Panc1 (cell line): ENCODE data around the gene NOC2L. TPM values are rescaled to one million over a fixed set of nuclear protein-coding genes. Genes with fewer than 3 reads are reported as not detected.

Experiments
- ATAC-seq: fragments of 200-7000 bp; cut with Tn5 transposase; 2 replicates; pipeline ENCODE4 v1.9.1; 2020; ENCODE audit warnings: mild to moderate bottlenecking, moderate library complexity
- BruUV-seq: library from RNA; stranded (reverse); fragments of 400-500 nt; replicated peaks from 2 replicates; lab custom pipeline; 2021; lab: Mats Ljungman, UMichigan
- CTCF ChIA-PET: fragments of 300-600 bp; sonication (Branson Sonifier 250); formaldehyde crosslinking; loops from one replicate; lab custom pipeline; 2022; ENCODE audit warnings: antibody characterized with exemption; lab: Charles Lee
- POLR2A ChIA-PET: fragments of 300-600 bp; sonication (Branson Sonifier 250); formaldehyde crosslinking; loops from one replicate; lab custom pipeline; 2022; ENCODE audit warnings: antibody characterized with exemption; lab: Charles Lee
- DNase-seq: peaks from one replicate; pipeline ENCODE4 v3.0.0-alpha.2; 2010; ENCODE audit warnings: low read depth, low spot score
- H3K27ac ChIP-seq: 2 replicates; pipeline ENCODE4 v1.5.1; 2011; ENCODE audit warnings: mild to moderate bottlenecking, low read length, inconsistent platforms
- H3K27me3 ChIP-seq: fragments of 200-500 bp; sonication (Bioruptor generic); 2 replicates; pipeline ENCODE4 v1.6.0; 2014; ENCODE audit warnings: low read length, inconsistent platforms; ENCODE audit not compliant: control insufficient read depth, insufficient read depth
- H3K36me3 ChIP-seq: fragments of 200-500 bp; sonication (Bioruptor generic); 2 replicates; pipeline ENCODE4 v1.5.1; 2014; ENCODE audit warnings: inconsistent platforms, mild to moderate bottlenecking, low read length, moderate library complexity; ENCODE audit not compliant: control insufficient read depth, insufficient read depth
- H3K4me1 ChIP-seq: 2 replicates; pipeline ENCODE4 v1.5.1; 2011; ENCODE audit warnings: inconsistent platforms, mild to moderate bottlenecking, low read length, moderate library complexity; ENCODE audit not compliant: control insufficient read depth, insufficient read depth
- H3K4me3 ChIP-seq, 2 experiments: 2 replicates each; pipeline ENCODE4 v1.5.1; 2011 to 2012; ENCODE audit warnings: low read depth in 2 of 2, low read length in 2 of 2, mild to moderate bottlenecking in 2 of 2, inconsistent platforms in 1 of 2, moderate library complexity in 1 of 2
- H3K9me3 ChIP-seq: fragments of 200-500 bp; sonication (Bioruptor generic); 2 replicates; pipeline ENCODE4 v1.5.1; 2014; ENCODE audit warnings: low read depth, mild to moderate bottlenecking, inconsistent platforms, low read length, moderate library complexity; ENCODE audit not compliant: control insufficient read depth, insufficient read depth
- CTCF ChIP-seq: fragments of 450-650 bp; IDR thresholded peaks from 2 replicates; pipeline ENCODE4 v1.5.1; 2017; ENCODE audit warnings: mild to moderate bottlenecking
- POLR2AphosphoS5 ChIP-seq: IDR thresholded peaks from 2 replicates; pipeline ENCODE4 v1.6.1; 2012; ENCODE audit warnings: mild to moderate bottlenecking, low read depth, low read length, moderate library complexity
- SIN3A ChIP-seq: IDR thresholded peaks from 2 replicates; pipeline ENCODE4 v1.6.1; 2012; ENCODE audit warnings: low read depth, mild to moderate bottlenecking, low read length, moderate library complexity, borderline replicate concordance; ENCODE audit not compliant: insufficient read depth
- TCF7L2 ChIP-seq: IDR thresholded peaks from 2 replicates; pipeline ENCODE4 v1.6.1; 2011; ENCODE audit warnings: mild to moderate bottlenecking, low read depth, low read length, inconsistent platforms
- in situ Hi-C: cut with HindIII; loops from 2 replicates; pipeline ENCODE4 v1.10.0; 2016; ENCODE audit warnings: low sequenced_read_pairs, low pct_unique_long_range_greater_than_20kb
- intact Hi-C: fragments of 100-400 bp; cut with micrococcal nuclease; formaldehyde crosslinking; loops from one replicate; pipeline ENCODE4 v1.10.0; 2022; ENCODE audit not compliant: unreplicated experiment
- total RNA-seq: library from RNA; stranded (reverse); gene quantifications from one replicate; pipeline ENCODE4 v1.2.1, GENCODE V29; 2021; ENCODE audit not compliant: unreplicated experiment
- TF ChIP-seq, protein P1 (sequence below), 2 experiments: IDR thresholded peaks; 2 replicates each; pipeline ENCODE4 v1.6.1; 2011 to 2012; ENCODE audit warnings: low read depth in 2 of 2, control low read depth in 1 of 2, low read length in 1 of 2, mild to moderate bottlenecking in 1 of 2, moderate library complexity in 1 of 2; ENCODE audit not compliant: insufficient read depth in 1 of 2

Gene NOC2L
- total RNA-seq, 1 experiment from 2014 or later, result 193 TPM

DNA sequence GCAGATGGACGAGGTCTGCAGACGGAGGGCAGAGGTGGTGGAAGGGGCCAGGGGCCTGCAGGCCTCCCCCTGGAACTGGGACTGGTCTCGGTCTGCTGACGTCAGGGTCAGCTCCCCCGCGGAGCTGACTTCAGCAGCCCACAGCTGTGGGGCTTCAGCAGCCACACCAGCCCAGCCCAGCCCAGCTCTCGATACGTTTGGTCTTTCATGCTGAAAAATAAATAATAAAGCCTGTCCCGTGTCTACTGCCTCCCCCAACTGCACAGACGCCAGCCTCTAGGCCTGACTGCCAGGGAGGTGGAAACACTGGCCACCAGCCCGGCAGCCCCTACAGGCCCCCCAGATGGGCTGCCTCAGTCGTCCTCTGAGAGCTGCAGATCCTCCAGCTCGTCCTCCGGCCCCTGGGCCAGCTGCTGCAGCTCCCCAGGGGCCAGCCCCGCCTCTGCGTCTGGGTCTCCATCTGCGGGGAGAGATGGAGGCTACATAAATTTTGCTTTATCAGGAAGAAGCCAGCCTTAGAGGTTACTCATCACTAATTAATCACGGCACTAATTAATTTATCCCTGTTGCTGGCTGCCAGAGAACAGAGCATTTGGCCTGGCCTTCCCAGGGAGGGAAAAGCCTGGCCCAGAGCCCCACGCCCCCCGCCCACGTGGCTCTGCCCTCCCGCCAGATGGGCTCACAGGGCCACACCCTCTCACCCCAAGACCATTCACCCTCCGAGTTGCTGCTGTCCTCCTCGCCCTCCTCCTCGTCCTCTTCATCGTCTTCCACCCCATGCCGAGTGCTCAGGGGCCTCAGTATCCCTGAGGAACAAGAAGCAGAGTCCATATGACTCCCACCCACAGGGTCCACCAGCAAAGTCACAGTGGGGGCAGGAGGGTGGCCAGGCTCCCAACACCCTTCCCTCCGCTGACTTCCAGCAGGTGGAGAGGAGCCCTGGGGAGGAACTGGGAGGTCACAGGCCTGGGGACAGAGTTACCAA lies 14.4 kb downstream of the NOC2L start:
- TF ChIP-seq SIN3A (0 out of 2 replicates have a peak, but pooled peaks have one; percentile 33), CTCF (no peak), POLR2AphosphoS5 (peak; percentile 29), TCF7L2 (peak; percentile 21; the same call in 1 of the 2 replicates)
- TF ChIP-seq, protein P1, sequence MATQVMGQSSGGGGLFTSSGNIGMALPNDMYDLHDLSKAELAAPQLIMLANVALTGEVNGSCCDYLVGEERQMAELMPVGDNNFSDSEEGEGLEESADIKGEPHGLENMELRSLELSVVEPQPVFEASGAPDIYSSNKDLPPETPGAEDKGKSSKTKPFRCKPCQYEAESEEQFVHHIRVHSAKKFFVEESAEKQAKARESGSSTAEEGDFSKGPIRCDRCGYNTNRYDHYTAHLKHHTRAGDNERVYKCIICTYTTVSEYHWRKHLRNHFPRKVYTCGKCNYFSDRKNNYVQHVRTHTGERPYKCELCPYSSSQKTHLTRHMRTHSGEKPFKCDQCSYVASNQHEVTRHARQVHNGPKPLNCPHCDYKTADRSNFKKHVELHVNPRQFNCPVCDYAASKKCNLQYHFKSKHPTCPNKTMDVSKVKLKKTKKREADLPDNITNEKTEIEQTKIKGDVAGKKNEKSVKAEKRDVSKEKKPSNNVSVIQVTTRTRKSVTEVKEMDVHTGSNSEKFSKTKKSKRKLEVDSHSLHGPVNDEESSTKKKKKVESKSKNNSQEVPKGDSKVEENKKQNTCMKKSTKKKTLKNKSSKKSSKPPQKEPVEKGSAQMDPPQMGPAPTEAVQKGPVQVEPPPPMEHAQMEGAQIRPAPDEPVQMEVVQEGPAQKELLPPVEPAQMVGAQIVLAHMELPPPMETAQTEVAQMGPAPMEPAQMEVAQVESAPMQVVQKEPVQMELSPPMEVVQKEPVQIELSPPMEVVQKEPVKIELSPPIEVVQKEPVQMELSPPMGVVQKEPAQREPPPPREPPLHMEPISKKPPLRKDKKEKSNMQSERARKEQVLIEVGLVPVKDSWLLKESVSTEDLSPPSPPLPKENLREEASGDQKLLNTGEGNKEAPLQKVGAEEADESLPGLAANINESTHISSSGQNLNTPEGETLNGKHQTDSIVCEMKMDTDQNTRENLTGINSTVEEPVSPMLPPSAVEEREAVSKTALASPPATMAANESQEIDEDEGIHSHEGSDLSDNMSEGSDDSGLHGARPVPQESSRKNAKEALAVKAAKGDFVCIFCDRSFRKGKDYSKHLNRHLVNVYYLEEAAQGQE (IDR thresholded peaks at IDR 0.05; ENCODE audit: insufficient read depth in 1 of 2, low read depth in 2 of 2, low read length in 1 of 2), result no peak
- Histone ChIP-seq H3K27me3 (no peaks in the 10 kb centered on the region), H3K4me3 (no peak overlapping the region), H3K9me3 (no peaks in the 10 kb centered on the region), H3K36me3 (no peaks in the 10 kb centered on the region; the same call in 1 of the 2 replicates), H3K27ac (peak overlapping the region; percentile 87), H3K4me1 (peaks cover 44% of the 10 kb centered on the region)
- intact Hi-C loops (loop anchor here (5.0 kb wide), 1 partner anchor 37 kb away; no protein-coding TSS in a partner anchor), in situ Hi-C loops (no loop called here)
- peak; percentile 16 for ATAC-seq
- CTCF ChIA-PET, result interaction anchor here (0.6 kb wide), 1 partner anchor 287 kb away, joined by 3 read pairs; no protein-coding TSS in a partner anchor
- BruUV-seq, result TSS peak; percentile 92
- POLR2A ChIA-PET, result no interaction called here
- DNase-seq, result no peak

GRCh38 chr1:943545-944340 lies 15.3 kb downstream of the NOC2L start:
- no peak for DNase-seq
- Histone ChIP-seq H3K4me3 (peak overlapping the region in 1 of 2 experiments; percentile 57; a peak in 2 of 4 replicates), H3K9me3 (no peaks in the 10 kb centered on the region), H3K36me3 (no peaks in the 10 kb centered on the region), H3K4me1 (peaks cover 52% of the 10 kb centered on the region), H3K27me3 (no peaks in the 10 kb centered on the region), H3K27ac (peak overlapping the region; percentile 87)
- TF ChIP-seq SIN3A, result 0 out of 2 replicates have a peak, but pooled peaks have one; percentile 19
- peak; percentile 69; the same call in 1 of the 2 replicates for TF ChIP-seq TCF7L2
- TF ChIP-seq POLR2AphosphoS5, result no peak; the same call in 1 of the 2 replicates
- no peak for TF ChIP-seq CTCF
- TF ChIP-seq, protein P1 (IDR thresholded peaks at IDR 0.05; ENCODE audit: insufficient read depth in 1 of 2, low read depth in 2 of 2, low read length in 1 of 2), result no peak
- intact Hi-C loops (loop anchor here (5.0 kb wide), 1 partner anchor 36 kb away; no protein-coding TSS in a partner anchor), in situ Hi-C loops (no loop called here)
- ATAC-seq, result no peak
- POLR2A ChIA-PET, result interaction anchor here (0.6 kb wide), 1 partner anchor 11 kb away, joined by 4 read pairs; no protein-coding TSS in a partner anchor
- BruUV-seq, result TSS peak; percentile 89
- CTCF ChIA-PET, result interaction anchor here (0.6 kb wide), 1 partner anchor 288 kb away, joined by 3 read pairs; no protein-coding TSS in a partner anchor
